Stimulated activated CD4-positive, alpha-beta T cell treated with anti-CD3 and anti-CD28 coated beads, Interleukin-1b, Interleukin-23, amount 100 ng/mL, for 1 hour (primary cell): Measurements from ENCODE around the gene DPEP1.

Source experiments
- DNase-seq, 2 donors: peaks; one replicate each; pipeline ENCODE4 v3.0.0-alpha.2; 2020; ENCODE audit warnings: low read depth in 2 of 2

DPEP1 gene

GRCh38 chr16:89599451-89599858 is 14.0 kb upstream of the DPEP1 start:
- DNase-seq: no peak

- DNase-seq: no peak
These were observed 13.5 kb upstream of the DPEP1 start for GRCh38 chr16:89599902-89600301.

- DNase-seq: no peak
These were observed 13.0 kb upstream of the DPEP1 start for GRCh38 chr16:89600427-89600826.

GRCh38 chr16:89600956-89601355 is 12.5 kb upstream of the DPEP1 start:
- no peak for DNase-seq

- DNase-seq: no peak
These were observed 11.6 kb upstream of the DPEP1 start for GRCh38 chr16:89601906-89602272.

GRCh38 chr16:89602273-89602951 is 11.0 kb upstream of the DPEP1 start:
- peak; percentile 11 to 37 for DNase-seq

GRCh38 chr16:89602952-89603590 is 10.4 kb upstream of the DPEP1 start:
- DNase-seq: no peak

- DNase-seq: no peak
These were observed 8.7 kb upstream of the DPEP1 start for GRCh38 chr16:89604764-89605163.

- no peak for DNase-seq
These were observed 8.1 kb upstream of the DPEP1 start for GRCh38 chr16:89605186-89605970.

- no peak for DNase-seq
These were observed 7.4 kb upstream of the DPEP1 start for GRCh38 chr16:89606006-89606405.

- no peak for DNase-seq
These were observed 6.0 kb upstream of the DPEP1 start for GRCh38 chr16:89607453-89607852.

GRCh38 chr16:89607937-89608740 is 5.3 kb upstream of the DPEP1 start:
- no peak for DNase-seq

GRCh38 chr16:89610108-89610453 is 3.4 kb upstream of the DPEP1 start:
- DNase-seq: no peak

- no peak for DNase-seq
These were observed 851 bp upstream of the DPEP1 start for GRCh38 chr16:89612415-89613166.

GRCh38 chr16:89613954-89614459 is 565 bp downstream of the DPEP1 start:
- DNase-seq: no peak

- no peak for DNase-seq
These were observed 1.7 kb downstream of the DPEP1 start for GRCh38 chr16:89615176-89615575.

- no peak for DNase-seq
These were observed 2.2 kb downstream of the DPEP1 start for GRCh38 chr16:89615596-89616090.

- no peak for DNase-seq
These were observed 3.2 kb downstream of the DPEP1 start for GRCh38 chr16:89616623-89617022.

- DNase-seq: no peak
These were observed 3.6 kb downstream of the DPEP1 start for GRCh38 chr16:89617036-89617435.

- DNase-seq: no peak
These were observed 4.9 kb downstream of the DPEP1 start for GRCh38 chr16:89618109-89618998.
